K562 (cell line): ENCODE measurements around the gene EZH1. TPM values are rescaled to one million over a fixed set of nuclear protein-coding genes. Genes with fewer than 3 reads are reported as not detected.
A peak's percentile ranks its signal among the peaks of the same experiment; 100 is the strongest.

Experiments
- GTF2A2 ChIP-seq: IDR thresholded peaks from 2 replicates; pipeline ENCODE4 v1.6.1; 2016; ENCODE audit warnings: mild to moderate bottlenecking, missing genetic modification characterization, missing compliant biosample characterization
- KAT7 ChIP-seq: sonication (generic); formaldehyde crosslinking; IDR thresholded peaks from 2 replicates; pipeline ENCODE4 v1.8.0; 2022; ENCODE audit warnings: missing genetic modification reagents, mild to moderate bottlenecking, borderline replicate concordance
- NONO ChIP-seq, 2 experiments: fragments of 200-400 bp in 1 of 2; fragments of 450-650 bp in 1 of 2; formaldehyde crosslinking in 1 of 2; IDR thresholded peaks; 2 replicates each; pipeline ENCODE4 v1.6.1; 2017; ENCODE audit warnings: low read depth in 2 of 2, mild to moderate bottlenecking in 2 of 2, moderate library complexity in 2 of 2, low read length in 1 of 2
- NUFIP1 ChIP-seq: fragments of 450-650 bp; IDR thresholded peaks from 2 replicates; pipeline ENCODE4 v1.6.1; 2018; ENCODE audit not compliant: partially characterized antibody
- PCBP2 ChIP-seq: fragments of 200-400 bp; formaldehyde crosslinking; IDR thresholded peaks from 2 replicates; pipeline ENCODE4 v1.6.1; 2018; ENCODE audit warnings: low read length, low read depth, mild to moderate bottlenecking, moderate library complexity; ENCODE audit not compliant: poor library complexity, severe bottlenecking
- RAD21 ChIP-seq, 2 experiments: fragments of 250-450 bp in 1 of 2; fragments of 450-650 bp in 1 of 2; sonication (Bioruptor Pico) in 1 of 2; formaldehyde crosslinking in 1 of 2; IDR thresholded peaks in 1 of 2; conservative IDR thresholded peaks in 1 of 2; 2 replicates each; pipeline versions ENCODE4 v1.4.0 to v1.8.0; 2020 to 2022; ENCODE audit warnings: mild to moderate bottlenecking in 2 of 2, moderate library complexity in 1 of 2
- RBM39 ChIP-seq: fragments of 200-400 bp; formaldehyde crosslinking; optimal IDR thresholded peaks from 2 replicates; pipeline ENCODE3; 2018; ENCODE audit warnings: low read depth, low read length
- TEAD1 ChIP-seq, 2 experiments: fragments of 450-650 bp in 1 of 2; sonication (generic) in 1 of 2; formaldehyde crosslinking; IDR thresholded peaks; 2 replicates each; pipeline versions ENCODE4 v1.4.0 to v1.8.0; 2020 to 2022; ENCODE audit warnings: mild to moderate bottlenecking in 2 of 2, missing genetic modification reagents in 1 of 2
- U2AF1 ChIP-seq: fragments of 200-400 bp; formaldehyde crosslinking; optimal IDR thresholded peaks from 2 replicates; pipeline ENCODE3; 2017; ENCODE audit warnings: mild to moderate bottlenecking, low read depth, low read length, moderate library complexity
- ZNF24 ChIP-seq: fragments of 450-650 bp; IDR thresholded peaks from 2 replicates; pipeline ENCODE4 v1.6.1; 2016
- polyA plus RNA-seq, 8 experiments: library from polyadenylated mRNA; depleted of rRNA in 4 of 8; stranded (reverse) in 5 of 8; unstranded in 3 of 8; fragments of >200 nt; fragmentation: Nextera tagmentation in 2 of 8; fragmentation: Illumina TruSeq in 1 of 8; extraction: Ambion mirVana in 2 of 8; extraction: Trizol in 1 of 8; gene quantifications; 2 replicates each; pipeline versions ENCODE4 v1.2.1 to v1.2.3, GENCODE V29; 2011 to 2014; ENCODE audit warnings: inconsistent platforms in 1 of 8, missing spikeins in 1 of 8
- total RNA-seq, 7 experiments: library from RNA; depleted of rRNA in 6 of 7; stranded (reverse); fragments of >200 nt in 6 of 7; fragmentation: Illumina TruSeq in 2 of 7; extraction: Trizol in 2 of 7; gene quantifications; 2 replicates each; pipeline versions ENCODE4 v1.2.1 to v1.2.3, GENCODE V29; 2011 to 2021; ENCODE audit warnings: low replicate concordance in 1 of 7
- TF ChIP-seq, protein P1 (sequence below): sonication (generic); formaldehyde crosslinking; IDR thresholded peaks from 2 replicates; pipeline ENCODE4 v1.8.0; 2022; ENCODE audit warnings: mild to moderate bottlenecking, missing genetic modification reagents
- TF ChIP-seq, protein P2 (sequence below), 2 experiments: fragments of 450-650 bp in 1 of 2; sonication (generic) in 1 of 2; formaldehyde crosslinking in 1 of 2; IDR thresholded peaks; 2 replicates each; pipeline versions ENCODE4 v1.7.1 to v1.9.0; 2016 to 2022; ENCODE audit warnings: inconsistent platforms in 1 of 2, mild to moderate bottlenecking in 1 of 2, missing genetic modification reagents in 1 of 2

Gene EZH1
- total and polyA plus RNA-seq, 9 of the 15 experiments (the other 6 are each of a cell fraction or from before 2014, with no cell fraction given): 8.6 to 40.8 (median 22.9) TPM

DNA sequence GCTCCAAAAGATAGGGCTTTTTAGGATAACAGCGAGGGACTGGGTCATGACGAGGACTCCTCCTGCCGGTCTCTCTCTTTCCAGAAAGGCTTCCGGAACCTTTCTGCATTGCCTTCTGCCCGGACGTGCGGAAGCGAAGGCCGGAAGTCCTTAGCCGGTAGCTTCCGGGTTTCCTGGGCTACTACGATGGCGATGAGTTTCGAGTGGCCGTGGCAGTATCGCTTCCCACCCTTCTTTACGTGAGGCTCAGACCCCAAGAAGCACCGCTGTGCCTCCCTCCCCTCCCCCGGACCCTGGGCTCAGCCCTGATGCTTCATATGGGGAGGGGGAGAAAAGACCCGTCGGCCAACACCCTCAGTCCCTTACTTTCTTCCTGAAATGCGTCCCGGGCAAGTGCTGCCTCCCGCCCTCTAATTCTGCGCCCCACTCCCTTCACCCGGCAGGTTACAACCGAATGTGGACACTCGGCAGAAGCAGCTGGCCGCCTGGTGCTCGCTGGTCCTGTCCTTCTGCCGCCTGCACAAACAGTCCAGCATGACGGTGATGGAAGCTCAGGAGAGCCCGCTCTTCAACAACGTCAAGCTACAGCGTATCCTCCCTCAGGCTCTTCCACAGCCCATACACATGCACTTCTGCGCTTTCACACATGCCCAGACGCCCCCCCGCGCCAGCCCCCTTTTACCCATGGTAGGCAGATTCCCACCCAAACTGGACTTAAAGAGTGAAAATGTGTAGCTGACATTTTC is 28.6 kb upstream of the EZH1 start, which contains the start of gene VPS25 (continued):
- TF ChIP-seq, protein P1, sequence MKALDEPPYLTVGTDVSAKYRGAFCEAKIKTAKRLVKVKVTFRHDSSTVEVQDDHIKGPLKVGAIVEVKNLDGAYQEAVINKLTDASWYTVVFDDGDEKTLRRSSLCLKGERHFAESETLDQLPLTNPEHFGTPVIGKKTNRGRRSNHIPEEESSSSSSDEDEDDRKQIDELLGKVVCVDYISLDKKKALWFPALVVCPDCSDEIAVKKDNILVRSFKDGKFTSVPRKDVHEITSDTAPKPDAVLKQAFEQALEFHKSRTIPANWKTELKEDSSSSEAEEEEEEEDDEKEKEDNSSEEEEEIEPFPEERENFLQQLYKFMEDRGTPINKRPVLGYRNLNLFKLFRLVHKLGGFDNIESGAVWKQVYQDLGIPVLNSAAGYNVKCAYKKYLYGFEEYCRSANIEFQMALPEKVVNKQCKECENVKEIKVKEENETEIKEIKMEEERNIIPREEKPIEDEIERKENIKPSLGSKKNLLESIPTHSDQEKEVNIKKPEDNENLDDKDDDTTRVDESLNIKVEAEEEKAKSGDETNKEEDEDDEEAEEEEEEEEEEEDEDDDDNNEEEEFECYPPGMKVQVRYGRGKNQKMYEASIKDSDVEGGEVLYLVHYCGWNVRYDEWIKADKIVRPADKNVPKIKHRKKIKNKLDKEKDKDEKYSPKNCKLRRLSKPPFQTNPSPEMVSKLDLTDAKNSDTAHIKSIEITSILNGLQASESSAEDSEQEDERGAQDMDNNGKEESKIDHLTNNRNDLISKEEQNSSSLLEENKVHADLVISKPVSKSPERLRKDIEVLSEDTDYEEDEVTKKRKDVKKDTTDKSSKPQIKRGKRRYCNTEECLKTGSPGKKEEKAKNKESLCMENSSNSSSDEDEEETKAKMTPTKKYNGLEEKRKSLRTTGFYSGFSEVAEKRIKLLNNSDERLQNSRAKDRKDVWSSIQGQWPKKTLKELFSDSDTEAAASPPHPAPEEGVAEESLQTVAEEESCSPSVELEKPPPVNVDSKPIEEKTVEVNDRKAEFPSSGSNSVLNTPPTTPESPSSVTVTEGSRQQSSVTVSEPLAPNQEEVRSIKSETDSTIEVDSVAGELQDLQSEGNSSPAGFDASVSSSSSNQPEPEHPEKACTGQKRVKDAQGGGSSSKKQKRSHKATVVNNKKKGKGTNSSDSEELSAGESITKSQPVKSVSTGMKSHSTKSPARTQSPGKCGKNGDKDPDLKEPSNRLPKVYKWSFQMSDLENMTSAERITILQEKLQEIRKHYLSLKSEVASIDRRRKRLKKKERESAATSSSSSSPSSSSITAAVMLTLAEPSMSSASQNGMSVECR (CRISPR knock-in tag): no peak
- TF ChIP-seq PCBP2 (no peak), U2AF1 (no peak), NUFIP1 (no peak), KAT7 (CRISPR knock-in tag) (peak; percentile 91; the same call in 1 of the 2 replicates), TEAD1 (CRISPR knock-in tag; IDR thresholded peaks at IDR 0.05) (peak in 1 of 2 experiments; percentile 52; a peak in 1 of 4 replicates), NONO (IDR thresholded peaks at IDR 0.05; ENCODE audit: low read depth in 2 of 2, low read length in 1 of 2) (peak in 1 of 2 experiments; percentile 68; a peak in 1 of 4 replicates), RAD21 (CRISPR knock-in tag; conservative IDR thresholded peaks at IDR 0.05 in 1 of 2, IDR thresholded peaks at IDR 0.05 in 1 of 2) (peak; percentile 11 to 43; a peak in 2 of 4 replicates), GTF2A2 (tag) (peak; percentile 66; the same call in 1 of the 2 replicates), ZNF24 (peak; percentile 45; the same call in 1 of the 2 replicates), RBM39 (peak; percentile 72)
- TF ChIP-seq, protein P2, sequence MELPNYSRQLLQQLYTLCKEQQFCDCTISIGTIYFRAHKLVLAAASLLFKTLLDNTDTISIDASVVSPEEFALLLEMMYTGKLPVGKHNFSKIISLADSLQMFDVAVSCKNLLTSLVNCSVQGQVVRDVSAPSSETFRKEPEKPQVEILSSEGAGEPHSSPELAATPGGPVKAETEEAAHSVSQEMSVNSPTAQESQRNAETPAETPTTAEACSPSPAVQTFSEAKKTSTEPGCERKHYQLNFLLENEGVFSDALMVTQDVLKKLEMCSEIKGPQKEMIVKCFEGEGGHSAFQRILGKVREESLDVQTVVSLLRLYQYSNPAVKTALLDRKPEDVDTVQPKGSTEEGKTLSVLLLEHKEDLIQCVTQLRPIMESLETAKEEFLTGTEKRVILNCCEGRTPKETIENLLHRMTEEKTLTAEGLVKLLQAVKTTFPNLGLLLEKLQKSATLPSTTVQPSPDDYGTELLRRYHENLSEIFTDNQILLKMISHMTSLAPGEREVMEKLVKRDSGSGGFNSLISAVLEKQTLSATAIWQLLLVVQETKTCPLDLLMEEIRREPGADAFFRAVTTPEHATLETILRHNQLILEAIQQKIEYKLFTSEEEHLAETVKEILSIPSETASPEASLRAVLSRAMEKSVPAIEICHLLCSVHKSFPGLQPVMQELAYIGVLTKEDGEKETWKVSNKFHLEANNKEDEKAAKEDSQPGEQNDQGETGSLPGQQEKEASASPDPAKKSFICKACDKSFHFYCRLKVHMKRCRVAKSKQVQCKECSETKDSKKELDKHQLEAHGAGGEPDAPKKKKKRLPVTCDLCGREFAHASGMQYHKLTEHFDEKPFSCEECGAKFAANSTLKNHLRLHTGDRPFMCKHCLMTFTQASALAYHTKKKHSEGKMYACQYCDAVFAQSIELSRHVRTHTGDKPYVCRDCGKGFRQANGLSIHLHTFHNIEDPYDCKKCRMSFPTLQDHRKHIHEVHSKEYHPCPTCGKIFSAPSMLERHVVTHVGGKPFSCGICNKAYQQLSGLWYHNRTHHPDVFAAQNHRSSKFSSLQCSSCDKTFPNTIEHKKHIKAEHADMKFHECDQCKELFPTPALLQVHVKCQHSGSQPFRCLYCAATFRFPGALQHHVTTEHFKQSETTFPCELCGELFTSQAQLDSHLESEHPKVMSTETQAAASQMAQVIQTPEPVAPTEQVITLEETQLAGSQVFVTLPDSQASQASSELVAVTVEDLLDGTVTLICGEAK (IDR thresholded peaks at IDR 0.05): peak; percentile 99
- TF ChIP-seq, protein P2 (CRISPR knock-in tag; IDR thresholded peaks at IDR 0.05): no peak
